Measurements from ENCODE around the gene FLRT3.

GRCh38 chr20:14299831-14300230 is 37.6 kb downstream of the FLRT3 start:
- TF ChIP-seq CTCF (IDR thresholded peaks at IDR 0.05) (no peak), EZH2 (IDR thresholded peaks at IDR 0.05) (no peak)
